OCI-LY1 (cell line): ENCODE measurements around the gene FCGBP.

Source experiments
- H2AFZ ChIP-seq: fragments of 200-600 bp; sonication (generic), shearing (Covaris generic); 2 replicates; pipeline ENCODE4 v1.6.0; 2014; ENCODE audit warnings: antibody characterized with exemption, mild to moderate bottlenecking, low read length
- H3F3A ChIP-seq: fragments of 200-600 bp; sonication (generic), shearing (Covaris generic); 2 replicates; pipeline ENCODE4 v1.6.0; 2014; ENCODE audit warnings: mild to moderate bottlenecking, antibody characterized with exemption, low read length, moderate library complexity; ENCODE audit not compliant: insufficient read depth
- H3K27ac ChIP-seq: fragments of 200-600 bp; sonication (generic); 2 replicates; pipeline ENCODE4 v1.5.1; 2014; ENCODE audit warnings: low read length, mixed run types, mild to moderate bottlenecking, low read depth; ENCODE audit not compliant: poor library complexity, severe bottlenecking
- H3K27me3 ChIP-seq: fragments of 200-600 bp; sonication (generic); 2 replicates; pipeline ENCODE4 v1.6.0; 2014; ENCODE audit warnings: antibody characterized with exemption, mild to moderate bottlenecking, low read length, moderate library complexity; ENCODE audit not compliant: insufficient read depth
- H3K36me3 ChIP-seq: fragments of 200-600 bp; sonication (generic); 2 replicates; pipeline ENCODE4 v1.6.1; 2014; ENCODE audit warnings: mild to moderate bottlenecking, antibody characterized with exemption, low read length, moderate library complexity, mixed read lengths; ENCODE audit not compliant: insufficient read depth
- H3K4me1 ChIP-seq: fragments of 200-600 bp; sonication (generic); 2 replicates; pipeline ENCODE4 v1.5.1; 2014; ENCODE audit warnings: mild to moderate bottlenecking, low read length, moderate library complexity; ENCODE audit not compliant: insufficient read depth, severe bottlenecking
- H3K4me2 ChIP-seq: fragments of 200-600 bp; sonication (generic), shearing (Covaris generic); 2 replicates; pipeline ENCODE4 v1.6.1; 2014; ENCODE audit warnings: low read length
- H3K4me3 ChIP-seq: fragments of 200-600 bp; sonication (generic); 2 replicates; pipeline ENCODE4 v1.5.1; 2014; ENCODE audit warnings: low read length, low read depth, mild to moderate bottlenecking, mixed read lengths; ENCODE audit not compliant: poor library complexity, severe bottlenecking
- H3K79me2 ChIP-seq: fragments of 200-600 bp; shearing (Covaris generic); 2 replicates; pipeline ENCODE4 v1.6.1; 2016; ENCODE audit warnings: mixed run types, low read length, mixed read lengths; ENCODE audit not compliant: insufficient read depth
- H3K9ac ChIP-seq: fragments of 200-600 bp; sonication (generic), shearing (Covaris generic); 2 replicates; pipeline ENCODE4 v1.6.1; 2014; ENCODE audit warnings: mild to moderate bottlenecking, low read length, mixed read lengths
- H3K9me2 ChIP-seq: fragments of 200-600 bp; sonication (generic), shearing (Covaris generic); 2 replicates; pipeline ENCODE4 v1.6.1; 2014; ENCODE audit warnings: low read depth, mild to moderate bottlenecking, low read length, mixed read lengths
- H3K9me3 ChIP-seq: fragments of 200-600 bp; shearing (Covaris generic); 2 replicates; pipeline ENCODE4 v1.6.1; 2014; ENCODE audit warnings: low read length, mixed read lengths
- H4K20me1 ChIP-seq: fragments of 200-600 bp; sonication (generic), shearing (Covaris generic); 2 replicates; pipeline ENCODE4 v1.6.0; 2016; ENCODE audit warnings: mild to moderate bottlenecking, low read length; ENCODE audit not compliant: insufficient read depth
- CTCF ChIP-seq: fragments of 200-600 bp; sonication (generic), shearing (Covaris generic); IDR thresholded peaks from 2 replicates; pipeline ENCODE4 v1.5.1; 2017; ENCODE audit warnings: mild to moderate bottlenecking, antibody characterized with exemption, low read length, moderate library complexity, mixed read lengths
- EZH2 ChIP-seq: fragments of 200-600 bp; sonication (generic), shearing (Covaris generic); IDR thresholded peaks from 2 replicates; pipeline ENCODE4 v1.8.0; 2017; ENCODE audit warnings: borderline replicate concordance, mixed run types, mild to moderate bottlenecking, antibody characterized with exemption, low read length, moderate library complexity, mixed read lengths

FCGBP gene

GRCh38 chr19:39919976-39920375, 14.5 kb downstream of the FCGBP start:
- Histone ChIP-seq H3K9me2 (no peaks in the 10 kb centered on the region), H3K4me3 (no peak overlapping the region), H3K9me3 (no peaks in the 10 kb centered on the region), H3K4me2 (no peak overlapping the region), H4K20me1 (no peaks in the 10 kb centered on the region), H3K9ac (no peak overlapping the region), H3K27ac (no peak overlapping the region), H3K4me1 (no peaks in the 10 kb centered on the region), H3F3A (no peaks in the 10 kb centered on the region), H3K36me3 (peaks cover 79% of the 10 kb centered on the region), H2AFZ (no peak overlapping the region), H3K79me2 (no peaks in the 10 kb centered on the region), H3K27me3 (no peaks in the 10 kb centered on the region)
- TF ChIP-seq EZH2 (no peak), CTCF (no peak)

- Histone ChIP-seq H3K4me1 (no peaks in the 10 kb centered on the region), H3K27me3 (no peaks in the 10 kb centered on the region), H3K9ac (no peak overlapping the region), H3K4me3 (no peak overlapping the region), H3K36me3 (peaks cover 75% of the 10 kb centered on the region), H3K79me2 (no peaks in the 10 kb centered on the region), H4K20me1 (no peaks in the 10 kb centered on the region), H3F3A (no peaks in the 10 kb centered on the region), H2AFZ (no peak overlapping the region), H3K4me2 (no peak overlapping the region), H3K9me3 (no peaks in the 10 kb centered on the region), H3K9me2 (no peaks in the 10 kb centered on the region), H3K27ac (no peak overlapping the region)
- TF ChIP-seq CTCF: no peak
- no peak for TF ChIP-seq EZH2
Observed at GRCh38 chr19:39918183-39918651, 16.2 kb downstream of the FCGBP start.

GRCh38 chr19:39917561-39918182, 16.8 kb downstream of the FCGBP start:
- TF ChIP-seq EZH2 (no peak), CTCF (no peak)
- H2AFZ ChIP-seq: no peak overlapping the region
- H3K36me3 ChIP-seq: peaks cover 70% of the 10 kb centered on the region
- no peaks in the 10 kb centered on the region for H3K79me2 ChIP-seq
- H3K27me3 ChIP-seq: no peaks in the 10 kb centered on the region
- H3K4me2 ChIP-seq: no peak overlapping the region
- no peaks in the 10 kb centered on the region for H4K20me1 ChIP-seq
- no peak overlapping the region for H3K9ac ChIP-seq
- H3K9me3 ChIP-seq: no peaks in the 10 kb centered on the region
- H3K9me2 ChIP-seq: no peaks in the 10 kb centered on the region
- no peak overlapping the region for H3K4me3 ChIP-seq
- no peaks in the 10 kb centered on the region for H3K4me1 ChIP-seq
- no peak overlapping the region for H3K27ac ChIP-seq
- no peaks in the 10 kb centered on the region for H3F3A ChIP-seq
